ENCODE results near the gene ATXN2.
"Not testable (repeated sequence)": the region's sequence is repeated elsewhere in the genome, so short reads cannot be mapped to it uniquely, and the experiment has no call there.

Gene ATXN2, protein sequence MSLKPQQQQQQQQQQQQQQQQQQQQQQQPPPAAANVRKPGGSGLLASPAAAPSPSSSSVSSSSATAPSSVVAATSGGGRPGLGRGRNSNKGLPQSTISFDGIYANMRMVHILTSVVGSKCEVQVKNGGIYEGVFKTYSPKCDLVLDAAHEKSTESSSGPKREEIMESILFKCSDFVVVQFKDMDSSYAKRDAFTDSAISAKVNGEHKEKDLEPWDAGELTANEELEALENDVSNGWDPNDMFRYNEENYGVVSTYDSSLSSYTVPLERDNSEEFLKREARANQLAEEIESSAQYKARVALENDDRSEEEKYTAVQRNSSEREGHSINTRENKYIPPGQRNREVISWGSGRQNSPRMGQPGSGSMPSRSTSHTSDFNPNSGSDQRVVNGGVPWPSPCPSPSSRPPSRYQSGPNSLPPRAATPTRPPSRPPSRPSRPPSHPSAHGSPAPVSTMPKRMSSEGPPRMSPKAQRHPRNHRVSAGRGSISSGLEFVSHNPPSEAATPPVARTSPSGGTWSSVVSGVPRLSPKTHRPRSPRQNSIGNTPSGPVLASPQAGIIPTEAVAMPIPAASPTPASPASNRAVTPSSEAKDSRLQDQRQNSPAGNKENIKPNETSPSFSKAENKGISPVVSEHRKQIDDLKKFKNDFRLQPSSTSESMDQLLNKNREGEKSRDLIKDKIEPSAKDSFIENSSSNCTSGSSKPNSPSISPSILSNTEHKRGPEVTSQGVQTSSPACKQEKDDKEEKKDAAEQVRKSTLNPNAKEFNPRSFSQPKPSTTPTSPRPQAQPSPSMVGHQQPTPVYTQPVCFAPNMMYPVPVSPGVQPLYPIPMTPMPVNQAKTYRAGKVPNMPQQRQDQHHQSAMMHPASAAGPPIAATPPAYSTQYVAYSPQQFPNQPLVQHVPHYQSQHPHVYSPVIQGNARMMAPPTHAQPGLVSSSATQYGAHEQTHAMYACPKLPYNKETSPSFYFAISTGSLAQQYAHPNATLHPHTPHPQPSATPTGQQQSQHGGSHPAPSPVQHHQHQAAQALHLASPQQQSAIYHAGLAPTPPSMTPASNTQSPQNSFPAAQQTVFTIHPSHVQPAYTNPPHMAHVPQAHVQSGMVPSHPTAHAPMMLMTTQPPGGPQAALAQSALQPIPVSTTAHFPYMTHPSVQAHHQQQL

DNA sequence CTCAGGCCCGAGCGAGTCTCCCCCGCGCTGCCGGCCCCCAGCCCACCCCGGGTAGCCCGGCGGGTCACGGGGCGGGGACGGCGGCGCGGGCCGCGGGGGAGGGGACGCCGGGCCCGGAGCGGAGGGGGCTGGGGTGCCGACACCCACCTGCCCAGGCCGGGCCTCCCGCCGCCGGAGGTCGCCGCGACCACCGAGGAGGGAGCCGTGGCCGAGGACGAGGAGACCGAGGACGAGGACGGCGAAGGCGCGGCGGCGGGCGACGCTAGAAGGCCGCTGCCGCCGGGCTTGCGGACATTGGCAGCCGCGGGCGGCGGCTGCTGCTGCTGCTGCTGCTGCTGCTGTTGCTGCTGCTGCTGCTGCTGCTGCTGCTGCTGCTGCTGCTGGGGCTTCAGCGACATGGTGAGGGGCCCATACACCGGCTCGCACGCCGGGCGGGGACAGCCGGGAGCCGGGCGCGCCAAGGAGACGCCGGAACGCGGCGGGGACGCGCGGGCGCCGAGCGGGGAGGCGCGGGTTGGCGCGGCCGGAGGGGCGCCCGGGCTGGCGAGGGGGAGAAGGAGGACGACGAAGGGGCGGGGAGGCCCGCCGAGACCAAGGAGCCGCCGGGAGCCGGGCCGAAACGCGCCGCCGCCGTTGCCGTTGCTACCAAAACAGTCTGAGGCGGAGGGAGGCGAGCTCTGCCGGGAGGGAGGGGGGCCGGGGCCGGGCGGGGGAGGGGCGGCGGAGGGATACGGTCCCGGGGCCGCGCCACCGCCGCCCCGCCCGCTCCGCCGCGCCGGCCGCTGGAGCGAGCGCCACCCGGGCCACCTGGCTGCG, at the start of gene ATXN2:
Gene ATXN2 (minus strand): TSS at position 679 of the 816 bp plus-strand sequence. CDS start 281 bp downstream, at position 398.
- DNase-seq: peak; percentile 78
- H3K27ac Mint-ChIP-seq: peak within 1 kb of the TSS; percentile 88
- H3K36me3 Mint-ChIP-seq: peaks cover 5% of the 10 kb centered on the region
- CTCF ChIA-PET: no interaction called here
- H3K4me1 Mint-ChIP-seq: peaks cover 30% of the 10 kb centered on the region
- peak within 1 kb of the TSS; percentile 83 for H3K4me3 Mint-ChIP-seq
- H3K9me3 Mint-ChIP-seq: no peaks in the 10 kb centered on the region
- H3K27me3 Mint-ChIP-seq: peaks cover 6% of the 10 kb centered on the region

DNA sequence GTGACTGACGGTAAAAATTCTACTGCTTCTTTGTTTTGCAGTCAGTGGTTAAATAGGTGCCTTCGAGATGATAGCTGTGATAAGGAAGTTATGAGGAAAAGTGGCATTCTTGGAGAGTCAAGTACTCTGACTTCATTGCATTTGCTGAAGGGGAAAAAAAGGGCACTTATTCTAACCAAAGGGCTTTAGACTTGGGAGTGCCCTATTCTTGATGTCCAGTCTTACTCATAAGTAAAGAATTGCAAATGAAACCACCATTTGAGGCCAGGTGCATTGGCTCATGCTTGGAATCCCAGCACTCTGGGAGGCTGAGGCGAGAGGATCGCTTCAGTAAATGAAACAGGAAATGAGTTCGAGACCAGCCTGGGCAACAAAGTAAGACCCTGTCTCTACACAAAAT, 46.3 kb upstream of the ATXN2 start:
- H3K4me1 Mint-ChIP-seq: no peaks in the 10 kb centered on the region
- no peaks in the 10 kb centered on the region for H3K27me3 Mint-ChIP-seq
- no peaks in the 10 kb centered on the region for H3K9me3 Mint-ChIP-seq
- no peak overlapping the region for H3K27ac Mint-ChIP-seq
- CTCF ChIA-PET: no interaction called here
- peaks cover 41% of the 10 kb centered on the region for H3K36me3 Mint-ChIP-seq
- no peak for DNase-seq
- H3K4me3 Mint-ChIP-seq: no peak overlapping the region

DNA sequence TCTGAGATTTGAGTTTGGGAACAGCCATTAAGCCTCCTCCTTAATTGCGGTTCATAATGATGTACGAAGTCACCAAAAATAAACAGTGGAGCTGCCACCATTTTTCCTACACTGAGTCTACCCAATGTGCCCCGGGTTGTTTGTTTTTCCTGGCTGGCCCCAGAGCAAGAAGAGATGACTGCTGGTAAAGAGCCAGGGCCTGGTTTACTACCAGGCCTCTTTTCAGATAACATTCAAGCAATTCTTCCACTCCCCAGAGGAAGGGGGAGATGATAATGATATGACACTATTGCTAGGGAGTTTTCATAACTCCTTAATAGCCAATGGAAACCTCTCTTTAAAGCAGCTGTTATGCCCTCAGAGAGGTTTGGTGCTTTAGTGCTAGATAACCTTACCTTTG, 44.3 kb upstream of the ATXN2 start:
- no peaks in the 10 kb centered on the region for H3K27me3 Mint-ChIP-seq
- peaks cover 2% of the 10 kb centered on the region for H3K4me1 Mint-ChIP-seq
- H3K36me3 Mint-ChIP-seq: peaks cover 38% of the 10 kb centered on the region
- no peak for DNase-seq
- CTCF ChIA-PET: no interaction called here
- no peaks in the 10 kb centered on the region for H3K9me3 Mint-ChIP-seq
- H3K27ac Mint-ChIP-seq: no peak overlapping the region
- no peak overlapping the region for H3K4me3 Mint-ChIP-seq

DNA sequence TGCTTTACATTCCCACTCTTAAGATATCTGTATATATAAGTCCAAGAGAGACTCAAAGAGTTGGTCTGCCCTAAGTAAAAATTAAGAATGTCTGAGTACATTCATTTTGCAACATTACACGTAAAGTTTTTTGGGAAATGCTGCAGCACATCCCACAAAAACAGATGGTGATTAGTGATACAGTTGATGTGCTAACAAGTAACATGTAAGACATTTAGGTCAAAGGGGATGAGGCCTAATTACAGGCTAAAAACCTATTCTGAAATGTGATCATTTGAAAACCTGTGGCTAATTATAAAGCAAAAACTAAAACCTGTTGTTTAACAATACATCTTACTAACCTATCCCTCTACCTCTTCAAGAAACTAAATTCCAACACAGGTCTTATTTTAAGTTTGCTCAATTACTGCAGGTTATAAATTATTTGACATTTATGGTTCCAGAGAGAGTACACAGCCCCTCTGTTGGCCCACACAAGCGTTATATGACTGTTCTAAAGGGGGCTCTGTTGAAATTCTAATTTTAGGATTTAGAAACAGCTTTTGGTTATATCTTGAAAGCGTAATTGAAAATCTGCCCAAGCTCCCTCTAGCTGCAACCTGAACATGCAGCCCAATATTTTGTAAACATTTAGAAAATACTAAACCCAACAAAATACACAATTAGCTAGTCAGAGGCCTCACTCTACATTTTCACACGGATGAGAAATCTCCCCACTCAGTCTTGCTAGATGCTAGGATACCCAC, 43.7 kb upstream of the ATXN2 start:
- CTCF ChIA-PET: no interaction called here
- no peak for DNase-seq
- Mint-ChIP-seq H3K4me3 (no peak overlapping the region), H3K27ac (no peak overlapping the region), H3K36me3 (peaks cover 39% of the 10 kb centered on the region), H3K27me3 (no peaks in the 10 kb centered on the region), H3K9me3 (no peaks in the 10 kb centered on the region), H3K4me1 (peaks cover 3% of the 10 kb centered on the region)

DNA sequence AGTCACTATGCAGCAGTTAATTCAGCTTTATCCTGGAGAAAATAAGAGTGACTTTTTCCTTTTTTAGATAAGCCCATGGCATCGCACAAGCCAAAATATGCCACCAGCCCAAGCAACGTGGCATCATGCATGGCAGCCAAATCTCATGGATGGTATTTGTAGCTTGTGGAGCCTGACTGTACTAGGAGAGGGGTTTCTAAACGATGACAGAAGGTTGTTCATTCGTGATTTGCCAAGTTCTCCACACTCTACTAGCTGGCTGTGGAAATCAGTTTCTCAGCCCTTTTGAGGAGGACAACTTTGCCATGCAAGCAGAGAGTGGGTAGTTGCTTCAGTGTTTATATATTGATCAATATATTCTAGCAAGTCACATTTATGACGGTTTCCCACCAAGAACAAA, 41.4 kb upstream of the ATXN2 start:
- Mint-ChIP-seq H3K27ac (no peak overlapping the region), H3K4me1 (peaks cover 3% of the 10 kb centered on the region), H3K9me3 (no peaks in the 10 kb centered on the region), H3K4me3 (no peak overlapping the region), H3K27me3 (no peaks in the 10 kb centered on the region), H3K36me3 (peaks cover 22% of the 10 kb centered on the region)
- CTCF ChIA-PET: no interaction called here
- no peak for DNase-seq

DNA sequence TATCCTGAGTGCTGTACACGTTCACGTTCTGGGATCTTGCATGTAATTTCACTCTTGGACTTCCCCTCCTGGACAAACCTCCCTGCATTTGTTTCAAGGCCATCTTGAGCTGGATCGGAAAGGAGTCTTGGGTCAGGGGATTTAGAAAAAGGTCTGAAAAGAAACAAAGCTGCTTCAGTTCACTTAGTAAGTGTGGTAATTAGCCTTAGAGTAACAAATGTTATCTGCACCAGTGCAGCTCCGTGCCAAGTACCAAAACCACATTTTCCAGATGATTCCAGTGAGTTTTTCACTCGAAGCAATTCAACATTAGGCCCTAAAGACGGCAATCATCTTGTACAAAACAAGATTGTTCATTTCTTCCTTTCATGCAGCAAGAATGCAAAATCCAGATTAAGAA, 39.4 kb upstream of the ATXN2 start:
- DNase-seq: no peak
- CTCF ChIA-PET: interaction anchor here (0.7 kb wide), 1 partner anchor 242 kb away, joined by 3 read pairs; no protein-coding TSS in a partner anchor
- no peaks in the 10 kb centered on the region for H3K9me3 Mint-ChIP-seq
- H3K4me3 Mint-ChIP-seq: no peak overlapping the region
- H3K27ac Mint-ChIP-seq: no peak overlapping the region
- H3K36me3 Mint-ChIP-seq: peaks cover 14% of the 10 kb centered on the region
- H3K4me1 Mint-ChIP-seq: peaks cover 3% of the 10 kb centered on the region
- no peaks in the 10 kb centered on the region for H3K27me3 Mint-ChIP-seq

DNA sequence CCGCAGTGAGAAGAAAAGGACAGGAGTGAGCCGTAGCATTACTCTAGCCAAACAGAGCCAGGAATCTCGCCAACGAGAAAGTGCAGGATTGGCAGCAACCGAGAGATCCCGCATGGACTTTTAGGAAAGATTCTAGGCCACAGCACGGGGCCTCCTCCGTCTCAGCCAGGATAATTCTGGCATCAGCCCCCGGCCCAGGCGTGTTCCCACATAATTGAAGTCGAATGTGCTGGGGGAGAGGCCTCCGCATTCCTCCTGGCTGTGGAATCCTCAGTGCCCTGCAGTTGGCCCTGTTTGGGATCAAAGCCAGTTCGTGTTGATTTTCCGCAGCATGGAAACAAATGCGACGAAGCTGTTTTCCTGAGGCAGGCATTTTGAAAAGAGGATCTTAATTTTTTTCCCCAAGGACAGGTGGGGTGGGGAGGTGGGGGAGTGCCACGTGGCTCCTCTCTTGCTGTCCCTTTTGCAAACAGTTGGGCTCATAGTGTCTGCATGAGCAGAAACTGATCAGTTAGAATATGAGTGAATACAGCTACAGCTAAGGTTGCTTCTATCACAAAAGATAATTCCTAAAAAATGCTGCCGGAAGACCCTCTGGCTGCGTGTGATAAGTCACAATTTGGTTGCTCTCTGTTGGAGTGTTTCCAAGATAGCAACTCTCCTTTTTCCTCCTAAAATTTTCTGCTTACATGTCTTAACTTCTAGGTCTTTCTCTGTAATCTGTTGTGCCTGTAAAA, 37.3 kb upstream of the ATXN2 start:
- H3K27me3 Mint-ChIP-seq: no peaks in the 10 kb centered on the region
- H3K4me1 Mint-ChIP-seq: peaks cover 3% of the 10 kb centered on the region
- CTCF ChIA-PET: interaction anchor here (1.2 kb wide), 1 partner anchor 240 kb away, joined by 5 read pairs; no protein-coding TSS in a partner anchor
- DNase-seq: no peak
- no peak overlapping the region for H3K4me3 Mint-ChIP-seq
- no peaks in the 10 kb centered on the region for H3K9me3 Mint-ChIP-seq
- no peak overlapping the region for H3K27ac Mint-ChIP-seq
- H3K36me3 Mint-ChIP-seq: peaks cover 7% of the 10 kb centered on the region

DNA sequence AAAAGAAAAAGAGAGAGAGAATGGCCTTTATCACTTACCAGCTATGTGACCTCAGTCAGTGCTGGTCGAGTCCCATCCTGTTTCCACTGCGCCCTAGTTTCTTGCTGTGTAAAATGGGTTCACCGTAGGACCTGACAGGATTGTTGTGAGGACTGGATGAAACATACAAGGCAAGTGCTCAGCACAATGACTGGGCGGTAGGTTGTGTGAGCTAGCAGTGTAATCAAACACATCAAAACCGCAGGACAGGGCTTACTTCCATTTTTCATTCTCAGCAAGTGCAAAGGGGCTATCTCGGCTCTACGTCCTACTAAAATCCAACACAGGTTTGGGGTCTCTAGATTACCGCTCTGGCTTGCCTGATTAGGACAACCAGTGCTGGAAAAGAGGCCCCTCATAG, 36.4 kb upstream of the ATXN2 start:
- no peaks in the 10 kb centered on the region for H3K27me3 Mint-ChIP-seq
- no peak overlapping the region for H3K4me3 Mint-ChIP-seq
- peaks cover 7% of the 10 kb centered on the region for H3K36me3 Mint-ChIP-seq
- H3K27ac Mint-ChIP-seq: peak overlapping the region; percentile 12
- H3K9me3 Mint-ChIP-seq: no peaks in the 10 kb centered on the region
- DNase-seq: no peak
- CTCF ChIA-PET: interaction anchor here (1.2 kb wide), 1 partner anchor 239 kb away, joined by 5 read pairs; no protein-coding TSS in a partner anchor
- H3K4me1 Mint-ChIP-seq: peaks cover 3% of the 10 kb centered on the region

DNA sequence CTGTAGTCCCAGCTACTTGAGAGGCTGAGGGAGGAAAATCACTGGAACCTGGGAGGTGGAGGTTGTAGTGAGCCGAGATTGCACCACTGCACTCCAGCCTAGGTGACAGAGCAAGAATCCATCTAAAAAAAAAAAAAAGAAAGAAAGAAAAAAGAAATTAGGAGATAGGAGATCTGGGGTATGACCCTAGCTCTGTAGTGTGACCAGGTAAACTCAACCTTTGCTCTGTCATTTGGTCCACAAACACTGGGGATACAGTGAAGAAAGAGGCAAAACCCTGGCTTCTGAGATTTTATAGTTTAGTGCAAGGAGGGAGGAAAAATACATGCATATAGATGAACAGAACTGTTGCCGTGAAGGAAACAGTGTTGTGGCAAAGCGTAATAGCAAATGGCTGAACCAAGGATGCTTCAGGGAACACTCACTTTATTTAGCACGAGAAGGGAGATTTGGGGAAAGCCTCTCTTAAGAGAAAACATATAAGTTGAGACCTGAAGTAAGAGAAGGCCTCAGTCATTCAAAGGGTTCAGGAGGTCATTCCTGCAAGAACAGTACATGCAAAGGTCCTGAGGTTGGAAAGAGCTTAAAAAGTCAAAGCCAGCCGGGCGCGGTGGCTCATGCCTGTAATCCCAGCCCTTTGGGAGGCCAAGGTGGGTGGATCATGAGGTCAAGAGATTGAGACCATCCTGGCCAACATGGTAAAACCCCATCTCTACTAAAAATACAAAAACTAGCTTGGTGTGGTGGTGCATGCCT, 29.6 kb upstream of the ATXN2 start:
- Mint-ChIP-seq H3K9me3 (no peaks in the 10 kb centered on the region), H3K36me3 (no peaks in the 10 kb centered on the region), H3K27ac (no peak overlapping the region), H3K27me3 (peaks cover 5% of the 10 kb centered on the region), H3K4me1 (no peaks in the 10 kb centered on the region), H3K4me3 (no peak overlapping the region)
- DNase-seq: no peak
- CTCF ChIA-PET: no interaction called here

DNA sequence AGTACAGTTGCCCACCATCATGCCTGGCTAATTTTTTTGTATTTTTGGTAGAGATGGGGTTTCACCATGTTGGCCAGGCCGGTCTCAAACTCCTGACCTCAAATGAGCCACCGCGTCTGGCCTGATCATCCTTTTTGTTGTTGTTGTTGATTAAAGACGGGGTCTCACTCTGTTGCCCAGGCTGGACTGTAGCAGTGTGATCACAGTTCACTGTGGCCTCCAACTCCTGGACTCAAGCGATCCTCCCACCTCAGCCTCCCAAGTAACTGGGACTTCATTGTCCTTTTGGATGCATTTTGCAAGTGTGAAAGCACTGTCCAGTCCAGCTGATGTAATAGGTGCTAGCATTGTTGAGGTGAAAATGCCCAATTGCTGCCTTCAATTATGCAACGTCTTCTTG, 27.1 kb upstream of the ATXN2 start:
- Mint-ChIP-seq H3K4me1 (no peaks in the 10 kb centered on the region), H3K4me3 (no peak overlapping the region), H3K27ac (no peak overlapping the region), H3K27me3 (peaks cover 5% of the 10 kb centered on the region), H3K9me3 (no peaks in the 10 kb centered on the region), H3K36me3 (no peaks in the 10 kb centered on the region)
- CTCF ChIA-PET: no interaction called here
- DNase-seq: no peak

DNA sequence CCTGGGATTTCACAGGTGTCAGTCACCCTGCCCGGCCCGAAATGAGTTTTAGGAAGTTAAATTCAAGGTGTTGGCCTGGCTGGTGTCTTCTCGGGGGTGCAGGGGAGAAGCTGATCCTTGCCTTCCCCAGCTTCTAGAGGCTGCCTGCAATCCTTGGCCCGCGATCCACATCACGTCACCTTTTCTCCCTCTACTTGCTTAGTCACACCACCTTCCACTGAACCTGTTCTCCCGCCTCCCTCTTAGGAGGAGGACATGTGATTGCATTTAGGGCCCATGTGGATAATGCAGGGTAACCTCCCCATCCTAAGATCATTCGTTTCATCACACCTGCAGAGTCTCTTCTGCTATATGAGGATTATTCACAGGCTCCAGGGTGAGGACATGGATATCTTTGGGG, 25.4 kb upstream of the ATXN2 start:
- DNase-seq: no peak
- Mint-ChIP-seq H3K4me1 (no peaks in the 10 kb centered on the region), H3K27ac (no peak overlapping the region), H3K27me3 (peaks cover 5% of the 10 kb centered on the region), H3K36me3 (no peaks in the 10 kb centered on the region), H3K9me3 (no peaks in the 10 kb centered on the region), H3K4me3 (no peak overlapping the region)
- CTCF ChIA-PET: no interaction called here

DNA sequence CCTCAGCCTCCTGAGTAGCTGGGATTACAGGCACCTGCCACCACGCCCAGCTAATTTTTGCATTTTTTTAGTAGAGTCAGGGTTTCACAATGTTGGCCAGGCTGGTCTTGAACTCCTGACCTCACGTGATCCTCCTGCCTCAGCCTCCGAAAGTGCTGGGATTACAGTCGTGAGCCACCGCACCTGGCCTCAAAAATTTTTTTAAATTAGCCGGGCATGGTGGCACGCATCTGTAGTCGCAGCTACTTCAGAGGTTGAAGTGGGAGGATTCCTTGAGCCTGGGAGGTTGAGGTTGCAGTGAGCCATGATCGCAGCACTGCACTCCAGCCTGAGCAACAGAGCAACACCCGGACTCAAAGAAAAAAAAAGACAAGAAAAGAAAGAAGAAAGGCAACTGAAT, 18.7 kb upstream of the ATXN2 start:
- H3K9me3 Mint-ChIP-seq, H3K27me3 Mint-ChIP-seq, H3K4me3 Mint-ChIP-seq, H3K27ac Mint-ChIP-seq, H3K4me1 Mint-ChIP-seq, DNase-seq, H3K36me3 Mint-ChIP-seq: not testable (repeated sequence)
- CTCF ChIA-PET: interaction anchor here (0.7 kb wide), 1 partner anchor 57 kb away, joined by 4 read pairs; no protein-coding TSS in a partner anchor
